HEK293 (cell line): ENCODE data around the gene MGAT4A.

Experiments
- CTCF ChIA-PET: fragments of 350-600 bp; formaldehyde crosslinking; extraction: SDS; loops from one replicate; lab custom pipeline; 2021; ENCODE audit warnings: antibody characterized with exemption; lab: Yijun Ruan, JAX
- POLR2A ChIA-PET: fragments of 300-600 bp; formaldehyde crosslinking; extraction: SDS; loops from one replicate; lab custom pipeline; 2020; ENCODE audit warnings: antibody characterized with exemption, inconsistent platforms; lab: Yijun Ruan, JAX
- H3K27ac ChIP-seq: fragments of 200-500 bp; sonication (Bioruptor generic); 2 replicates; pipeline ENCODE4 v1.5.1; 2014; ENCODE audit warnings: low read depth, low read length, control low read depth, inconsistent platforms; ENCODE audit errors: extremely low read depth
- H3K36me3 ChIP-seq, 2 experiments: fragments of 200-500 bp in 1 of 2; sonication (Bioruptor generic) in 1 of 2; 1 replicate in 1 of 2; 2 replicates in 1 of 2; pipeline ENCODE4 v1.5.1; 2014 to 2017; ENCODE audit warnings: inconsistent platforms in 2 of 2, low read length in 2 of 2; ENCODE audit not compliant: control insufficient read depth in 2 of 2, insufficient read depth in 1 of 2
- H3K4me1 ChIP-seq: fragments of 200-500 bp; sonication (Bioruptor generic); 2 replicates; pipeline ENCODE4 v1.5.1; 2014; ENCODE audit warnings: mild to moderate bottlenecking, low read length, inconsistent platforms; ENCODE audit not compliant: control insufficient read depth, insufficient read depth
- H3K4me3 ChIP-seq: 2 replicates; pipeline ENCODE4 v1.5.1; 2011; ENCODE audit warnings: low read depth, mild to moderate bottlenecking, control low read depth, low read length, moderate library complexity
- H3K9me3 ChIP-seq: fragments of 200-500 bp; sonication (Bioruptor generic); 2 replicates; pipeline ENCODE4 v1.5.1; 2014; ENCODE audit warnings: low read depth, low read length, inconsistent platforms; ENCODE audit not compliant: control insufficient read depth, insufficient read depth
- GFI1B ChIP-seq: fragments of 450-650 bp; formaldehyde crosslinking; IDR thresholded peaks from 2 replicates; pipeline ENCODE4 v1.5.1; 2016; ENCODE audit warnings: missing biosample characterization, missing genetic modification characterization
- HOXC10 ChIP-seq: sonication (generic); formaldehyde crosslinking; IDR thresholded peaks from 2 replicates; pipeline ENCODE4 v1.8.1; 2023; ENCODE audit warnings: mild to moderate bottlenecking, missing genetic modification reagents
- KLF7 ChIP-seq: fragments of 450-650 bp; formaldehyde crosslinking; IDR thresholded peaks from 2 replicates; pipeline ENCODE4 v1.5.1; 2016; ENCODE audit warnings: missing biosample characterization, missing genetic modification characterization, borderline replicate concordance
- KLF9 ChIP-seq: fragments of 450-650 bp; formaldehyde crosslinking; IDR thresholded peaks from 2 replicates; pipeline ENCODE4 v1.5.1; 2016; ENCODE audit warnings: missing biosample characterization, missing genetic modification characterization, low read depth
- PRDM2 ChIP-seq: fragments of 450-650 bp; formaldehyde crosslinking; IDR thresholded peaks from 2 replicates; pipeline ENCODE4 v1.5.1; 2016; ENCODE audit warnings: missing biosample characterization, missing genetic modification characterization, borderline replicate concordance
- ZNF140 ChIP-seq: fragments of 450-650 bp; formaldehyde crosslinking; IDR thresholded peaks from 2 replicates; pipeline ENCODE4 v1.5.1; 2016; ENCODE audit warnings: missing biosample characterization, missing genetic modification characterization
- ZNF292 ChIP-seq: fragments of 450-650 bp; formaldehyde crosslinking; IDR thresholded peaks from 2 replicates; pipeline ENCODE4 v1.5.1; 2016; ENCODE audit warnings: low read depth, missing biosample characterization, missing genetic modification characterization, borderline replicate concordance
- ZNF311 ChIP-seq: fragments of 450-650 bp; formaldehyde crosslinking; IDR thresholded peaks from 2 replicates; pipeline ENCODE4 v1.5.1; 2017; ENCODE audit warnings: missing biosample characterization, missing genetic modification characterization, borderline replicate concordance
- ZNF391 ChIP-seq: fragments of 450-650 bp; formaldehyde crosslinking; IDR thresholded peaks from 2 replicates; pipeline ENCODE4 v1.5.1; 2016; ENCODE audit warnings: low read depth, missing biosample characterization, missing genetic modification characterization, borderline replicate concordance
- ZNF404 ChIP-seq: fragments of 450-650 bp; formaldehyde crosslinking; IDR thresholded peaks from 2 replicates; pipeline ENCODE4 v1.5.1; 2017; ENCODE audit warnings: missing biosample characterization, missing genetic modification characterization
- ZNF580 ChIP-seq: fragments of 450-650 bp; formaldehyde crosslinking; IDR thresholded peaks from 2 replicates; pipeline ENCODE4 v1.5.1; 2016; ENCODE audit warnings: missing biosample characterization, missing genetic modification characterization
- ZNF664 ChIP-seq: fragments of 450-650 bp; formaldehyde crosslinking; IDR thresholded peaks from 2 replicates; pipeline ENCODE4 v1.5.1; 2016; ENCODE audit warnings: missing biosample characterization, missing genetic modification characterization
- ZNF677 ChIP-seq: fragments of 450-650 bp; IDR thresholded peaks from 2 replicates; pipeline ENCODE4 v1.5.0; 2018; ENCODE audit warnings: missing biosample characterization, mild to moderate bottlenecking, missing genetic modification characterization, moderate library complexity
- ZNF704 ChIP-seq: fragments of 450-650 bp; formaldehyde crosslinking; IDR thresholded peaks from 2 replicates; pipeline ENCODE4 v1.5.1; 2016; ENCODE audit warnings: missing biosample characterization, missing genetic modification characterization
- ZNF76 ChIP-seq: fragments of 450-650 bp; formaldehyde crosslinking; IDR thresholded peaks from 2 replicates; pipeline ENCODE4; 2016; ENCODE audit warnings: low read depth, missing biosample characterization, missing genetic modification characterization, borderline replicate concordance
- TF ChIP-seq, protein P1 (sequence below): fragments of 450-650 bp; formaldehyde crosslinking; IDR thresholded peaks from 2 replicates; pipeline ENCODE4 v1.5.1; 2016; ENCODE audit warnings: missing biosample characterization, missing genetic modification characterization
- TF ChIP-seq, protein P2 (sequence below): fragments of 450-650 bp; formaldehyde crosslinking; IDR thresholded peaks from 2 replicates; pipeline ENCODE4; 2016; ENCODE audit warnings: missing biosample characterization, missing genetic modification characterization
- TF ChIP-seq, protein P3 (sequence below): fragments of 450-650 bp; formaldehyde crosslinking; IDR thresholded peaks from 2 replicates; pipeline ENCODE4 v1.5.1; 2016; ENCODE audit warnings: missing biosample characterization, missing genetic modification characterization

Gene MGAT4A

GRCh38 chr2:98778741-98779483 is 48.0 kb upstream of the MGAT4A start:
- Histone ChIP-seq H3K36me3 (no peaks in the 10 kb centered on the region), H3K4me1 (no peaks in the 10 kb centered on the region), H3K9me3 (no peaks in the 10 kb centered on the region), H3K27ac (no peak overlapping the region), H3K4me3 (no peak overlapping the region)
- TF ChIP-seq ZNF580 (tag by site-specific recombination): no peak
- no peak for TF ChIP-seq ZNF76 (tag by site-specific recombination)
- TF ChIP-seq ZNF677 (tag by site-specific recombination): no peak
- no peak for TF ChIP-seq HOXC10 (CRISPR knock-in tag)
- TF ChIP-seq, protein P1, sequence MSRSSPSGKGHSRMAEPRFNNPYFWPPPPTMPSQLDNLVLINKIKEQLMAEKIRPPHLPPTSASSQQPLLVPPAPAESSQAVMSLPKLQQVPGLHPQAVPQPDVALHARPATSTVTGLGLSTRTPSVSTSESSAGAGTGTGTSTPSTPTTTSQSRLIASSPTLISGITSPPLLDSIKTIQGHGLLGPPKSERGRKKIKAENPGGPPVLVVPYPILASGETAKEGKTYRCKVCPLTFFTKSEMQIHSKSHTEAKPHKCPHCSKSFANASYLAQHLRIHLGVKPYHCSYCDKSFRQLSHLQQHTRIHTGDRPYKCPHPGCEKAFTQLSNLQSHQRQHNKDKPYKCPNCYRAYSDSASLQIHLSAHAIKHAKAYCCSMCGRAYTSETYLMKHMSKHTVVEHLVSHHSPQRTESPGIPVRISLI (tag by site-specific recombination): no peak
- POLR2A ChIA-PET: no interaction called here
- CTCF ChIA-PET: no interaction called here

DNA sequence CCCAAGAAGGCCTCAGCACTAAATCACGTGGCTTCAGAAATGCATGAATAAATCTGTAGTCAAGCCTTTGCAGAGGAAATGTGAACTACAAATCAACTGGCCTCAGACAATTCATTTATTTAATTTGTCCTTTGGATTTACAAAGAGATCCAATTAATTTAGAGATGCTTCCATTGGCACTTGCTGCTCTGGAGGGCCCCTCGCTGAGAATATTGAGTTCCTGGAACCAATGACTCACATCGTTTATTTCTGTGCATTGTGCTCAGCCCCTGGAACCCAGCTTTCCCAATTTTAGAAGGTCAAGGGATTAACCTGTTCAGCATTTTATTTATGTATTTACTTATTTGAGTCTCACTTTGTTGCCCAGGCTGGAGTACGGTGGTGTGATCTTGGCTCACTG is 47.2 kb upstream of the MGAT4A start:
- POLR2A ChIA-PET: no interaction called here
- CTCF ChIA-PET: no interaction called here

More for the DNA sequence above, 47.2 kb upstream of the MGAT4A start:
- Histone ChIP-seq H3K4me3 (no peak overlapping the region), H3K9me3 (no peaks in the 10 kb centered on the region), H3K4me1 (no peaks in the 10 kb centered on the region), H3K36me3 (no peaks in the 10 kb centered on the region), H3K27ac (no peak overlapping the region)
- TF ChIP-seq, protein P2, sequence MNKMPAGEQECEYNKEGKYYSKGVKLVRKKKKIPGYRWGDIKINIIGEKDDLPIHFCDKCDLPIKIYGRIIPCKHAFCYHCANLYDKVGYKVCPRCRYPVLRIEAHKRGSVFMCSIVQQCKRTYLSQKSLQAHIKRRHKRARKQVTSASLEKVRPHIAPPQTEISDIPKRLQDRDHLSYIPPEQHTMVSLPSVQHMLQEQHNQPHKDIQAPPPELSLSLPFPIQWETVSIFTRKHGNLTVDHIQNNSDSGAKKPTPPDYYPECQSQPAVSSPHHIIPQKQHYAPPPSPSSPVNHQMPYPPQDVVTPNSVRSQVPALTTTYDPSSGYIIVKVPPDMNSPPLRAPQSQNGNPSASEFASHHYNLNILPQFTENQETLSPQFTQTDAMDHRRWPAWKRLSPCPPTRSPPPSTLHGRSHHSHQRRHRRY: no peak
- TF ChIP-seq KLF9 (tag by site-specific recombination): no peak
- no peak for TF ChIP-seq ZNF292 (tag by site-specific recombination)
- TF ChIP-seq ZNF704: no peak
- TF ChIP-seq ZNF391 (tag by site-specific recombination): no peak
- TF ChIP-seq, protein P3, sequence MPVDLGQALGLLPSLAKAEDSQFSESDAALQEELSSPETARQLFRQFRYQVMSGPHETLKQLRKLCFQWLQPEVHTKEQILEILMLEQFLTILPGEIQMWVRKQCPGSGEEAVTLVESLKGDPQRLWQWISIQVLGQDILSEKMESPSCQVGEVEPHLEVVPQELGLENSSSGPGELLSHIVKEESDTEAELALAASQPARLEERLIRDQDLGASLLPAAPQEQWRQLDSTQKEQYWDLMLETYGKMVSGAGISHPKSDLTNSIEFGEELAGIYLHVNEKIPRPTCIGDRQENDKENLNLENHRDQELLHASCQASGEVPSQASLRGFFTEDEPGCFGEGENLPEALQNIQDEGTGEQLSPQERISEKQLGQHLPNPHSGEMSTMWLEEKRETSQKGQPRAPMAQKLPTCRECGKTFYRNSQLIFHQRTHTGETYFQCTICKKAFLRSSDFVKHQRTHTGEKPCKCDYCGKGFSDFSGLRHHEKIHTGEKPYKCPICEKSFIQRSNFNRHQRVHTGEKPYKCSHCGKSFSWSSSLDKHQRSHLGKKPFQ (tag by site-specific recombination): no peak
- TF ChIP-seq ZNF664 (tag by site-specific recombination): no peak
- no peak for TF ChIP-seq KLF7
- no peak for TF ChIP-seq ZNF311 (tag by site-specific recombination)
- no peak for TF ChIP-seq GFI1B (tag by site-specific recombination)
- no peak for TF ChIP-seq ZNF404 (tag by site-specific recombination)
- no peak for TF ChIP-seq PRDM2 (tag by site-specific recombination)
- TF ChIP-seq ZNF140: no peak
